HepG2 (cell line): ENCODE data around the gene CDK13. TPM values are rescaled to one million over a fixed set of nuclear protein-coding genes. Genes with fewer than 3 reads are reported as not detected.
A peak's percentile ranks its signal among the peaks of the same experiment; 100 is the strongest.

Experiments used
- ATF5 ChIP-seq: sonication (generic); formaldehyde crosslinking; IDR thresholded peaks from 2 replicates; pipeline ENCODE4 v1.4.0; 2020; ENCODE audit warnings: mild to moderate bottlenecking, low read depth, missing genetic modification reagents
- CERS6 ChIP-seq: sonication (generic); formaldehyde crosslinking; IDR thresholded peaks from 2 replicates; pipeline ENCODE4 v1.5.0; 2020; ENCODE audit warnings: missing genetic modification reagents
- DDIT3 ChIP-seq: sonication (generic); formaldehyde crosslinking; IDR thresholded peaks from 2 replicates; pipeline ENCODE4 v1.4.0; 2020; ENCODE audit warnings: mild to moderate bottlenecking, missing genetic modification reagents
- HDAC6 ChIP-seq: fragments of 200-600 bp; sonication (generic); IDR thresholded peaks from 2 replicates; pipeline ENCODE4 v1.7.0; 2017; ENCODE audit warnings: mild to moderate bottlenecking, antibody characterized with exemption, low read length, low read depth
- IRF2 ChIP-seq: IDR thresholded peaks from 2 replicates; pipeline ENCODE4 v1.6.1; 2018; ENCODE audit warnings: missing genetic modification reagents, missing compliant biosample characterization
- MIER3 ChIP-seq: IDR thresholded peaks from 2 replicates; pipeline ENCODE4 v1.6.1; 2016; ENCODE audit warnings: missing compliant biosample characterization, borderline replicate concordance
- MXD1 ChIP-seq: sonication (generic); formaldehyde crosslinking; IDR thresholded peaks from 2 replicates; pipeline ENCODE4 v1.4.0; 2020; ENCODE audit warnings: mild to moderate bottlenecking, missing genetic modification reagents
- SMAD9 ChIP-seq: sonication (generic); formaldehyde crosslinking; IDR thresholded peaks from 2 replicates; pipeline ENCODE4 v1.5.1; 2020; ENCODE audit warnings: mild to moderate bottlenecking, missing genetic modification reagents
- SOX6 ChIP-seq, 2 experiments: fragments of 450-650 bp in 1 of 2; sonication (generic) in 1 of 2; formaldehyde crosslinking in 1 of 2; IDR thresholded peaks; 2 replicates each; pipeline versions ENCODE4 v1.4.0 to v1.6.1; 2017 to 2020; ENCODE audit warnings: antibody characterized with exemption in 1 of 2, mild to moderate bottlenecking in 1 of 2, missing genetic modification reagents in 1 of 2
- STAT5B ChIP-seq: sonication (generic); formaldehyde crosslinking; IDR thresholded peaks from 2 replicates; pipeline ENCODE4 v1.4.0; 2020; ENCODE audit warnings: missing genetic modification reagents
- TMF1 ChIP-seq: sonication (generic); formaldehyde crosslinking; IDR thresholded peaks from 2 replicates; pipeline ENCODE4 v1.8.1; 2022; ENCODE audit warnings: low read depth, missing genetic modification reagents
- ZMYM3 ChIP-seq: sonication (generic); formaldehyde crosslinking; IDR thresholded peaks from 2 replicates; pipeline ENCODE4 v1.5.1; 2020; ENCODE audit warnings: mild to moderate bottlenecking, missing genetic modification reagents
- ZNF574 ChIP-seq: sonication (generic); formaldehyde crosslinking; IDR thresholded peaks from 2 replicates; pipeline ENCODE4 v1.4.0; 2020; ENCODE audit warnings: missing genetic modification reagents
- polyA plus RNA-seq, 8 experiments: library from polyadenylated mRNA; depleted of rRNA in 3 of 8; stranded (reverse) in 7 of 8; unstranded in 1 of 8; fragments of >200 nt; fragmentation: Illumina TruSeq in 4 of 8; extraction: Trizol in 4 of 8; gene quantifications; 2 replicates each; pipeline versions ENCODE4 v1.2.1 to v1.2.3, GENCODE V29; 2011 to 2016; ENCODE audit warnings: low read depth in 4 of 8, missing spikeins in 1 of 8, mixed read lengths in 1 of 8; ENCODE audit not compliant: insufficient read depth in 1 of 8
- total RNA-seq, 5 experiments: library from RNA; depleted of rRNA; stranded (reverse); fragments of >200 nt; fragmentation: Illumina TruSeq; extraction: Trizol; gene quantifications; 2 replicates each; pipeline ENCODE4 v1.2.3, GENCODE V29; 2016; ENCODE audit warnings: low read depth in 1 of 5
- TF ChIP-seq, protein P1 (sequence below): sonication (generic); formaldehyde crosslinking; IDR thresholded peaks from 2 replicates; pipeline ENCODE4 v1.4.0; 2020; ENCODE audit warnings: missing genetic modification reagents, mild to moderate bottlenecking, borderline replicate concordance
- TF ChIP-seq, protein P2 (sequence below): sonication (generic); formaldehyde crosslinking; IDR thresholded peaks from 2 replicates; pipeline ENCODE4 v1.8.0; 2022; ENCODE audit warnings: mild to moderate bottlenecking, missing genetic modification reagents; ENCODE audit not compliant: insufficient replicate concordance

CDK13 gene
- total and polyA plus RNA-seq, 2 of the 13 experiments (the other 11 are each of a cell fraction or from before 2014, with no cell fraction given) = 21.0 to 40.9 TPM

GRCh38 chr7:39948956-39949928 lies 814 bp upstream of the CDK13 start (continued):
- TF ChIP-seq IRF2 (CRISPR knock-in tag) = peak; percentile 83; the same call in 1 of the 2 replicates
- TF ChIP-seq ATF5 (CRISPR knock-in tag) = no peak
- TF ChIP-seq, protein P1, sequence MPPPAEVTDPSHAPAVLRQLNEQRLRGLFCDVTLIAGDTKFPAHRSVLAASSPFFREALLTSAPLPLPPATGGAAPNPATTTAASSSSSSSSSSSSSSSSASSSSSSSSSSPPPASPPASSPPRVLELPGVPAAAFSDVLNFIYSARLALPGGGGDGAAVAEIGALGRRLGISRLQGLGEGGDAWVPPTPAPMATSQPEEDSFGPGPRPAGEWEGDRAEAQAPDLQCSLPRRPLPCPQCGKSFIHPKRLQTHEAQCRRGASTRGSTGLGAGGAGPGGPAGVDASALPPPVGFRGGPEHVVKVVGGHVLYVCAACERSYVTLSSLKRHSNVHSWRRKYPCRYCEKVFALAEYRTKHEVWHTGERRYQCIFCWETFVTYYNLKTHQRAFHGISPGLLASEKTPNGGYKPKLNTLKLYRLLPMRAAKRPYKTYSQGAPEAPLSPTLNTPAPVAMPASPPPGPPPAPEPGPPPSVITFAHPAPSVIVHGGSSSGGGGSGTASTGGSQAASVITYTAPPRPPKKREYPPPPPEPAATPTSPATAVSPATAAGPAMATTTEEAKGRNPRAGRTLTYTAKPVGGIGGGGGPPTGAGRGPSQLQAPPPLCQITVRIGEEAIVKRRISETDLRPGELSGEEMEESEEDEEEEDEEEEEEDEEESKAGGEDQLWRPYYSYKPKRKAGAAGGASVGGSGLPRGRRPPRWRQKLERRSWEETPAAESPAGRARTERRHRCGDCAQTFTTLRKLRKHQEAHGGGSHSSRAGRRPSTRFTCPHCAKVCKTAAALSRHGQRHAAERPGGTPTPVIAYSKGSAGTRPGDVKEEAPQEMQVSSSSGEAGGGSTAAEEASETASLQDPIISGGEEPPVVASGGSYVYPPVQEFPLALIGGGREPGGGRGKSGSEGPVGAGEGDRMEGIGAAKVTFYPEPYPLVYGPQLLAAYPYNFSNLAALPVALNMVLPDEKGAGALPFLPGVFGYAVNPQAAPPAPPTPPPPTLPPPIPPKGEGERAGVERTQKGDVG = no peak
- TF ChIP-seq SMAD9 (CRISPR knock-in tag) = 0 out of 2 replicates have a peak, but pooled peaks have one; percentile 66
- no peak; the same call in none of the 2 replicates for TF ChIP-seq TMF1
- no peak for TF ChIP-seq CERS6 (CRISPR knock-in tag)
- TF ChIP-seq DDIT3 (CRISPR knock-in tag) = no peak
- TF ChIP-seq MIER3 (CRISPR knock-in tag) = no peak
- TF ChIP-seq, protein P2, sequence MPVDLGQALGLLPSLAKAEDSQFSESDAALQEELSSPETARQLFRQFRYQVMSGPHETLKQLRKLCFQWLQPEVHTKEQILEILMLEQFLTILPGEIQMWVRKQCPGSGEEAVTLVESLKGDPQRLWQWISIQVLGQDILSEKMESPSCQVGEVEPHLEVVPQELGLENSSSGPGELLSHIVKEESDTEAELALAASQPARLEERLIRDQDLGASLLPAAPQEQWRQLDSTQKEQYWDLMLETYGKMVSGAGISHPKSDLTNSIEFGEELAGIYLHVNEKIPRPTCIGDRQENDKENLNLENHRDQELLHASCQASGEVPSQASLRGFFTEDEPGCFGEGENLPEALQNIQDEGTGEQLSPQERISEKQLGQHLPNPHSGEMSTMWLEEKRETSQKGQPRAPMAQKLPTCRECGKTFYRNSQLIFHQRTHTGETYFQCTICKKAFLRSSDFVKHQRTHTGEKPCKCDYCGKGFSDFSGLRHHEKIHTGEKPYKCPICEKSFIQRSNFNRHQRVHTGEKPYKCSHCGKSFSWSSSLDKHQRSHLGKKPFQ (CRISPR knock-in tag) = no peak
- TF ChIP-seq ZNF574 = peak; percentile 84
- no peak for TF ChIP-seq SOX6 (IDR thresholded peaks at IDR 0.05)
- TF ChIP-seq SOX6 (CRISPR knock-in tag; IDR thresholded peaks at IDR 0.05) = peak; percentile 79
- TF ChIP-seq ZMYM3 (CRISPR knock-in tag) = peak; percentile 53; the same call in 1 of the 2 replicates
- TF ChIP-seq MXD1 (CRISPR knock-in tag) = 0 out of 2 replicates have a peak, but pooled peaks have one; percentile 23
- TF ChIP-seq STAT5B = 0 out of 2 replicates have a peak, but pooled peaks have one; percentile 32
- no peak for TF ChIP-seq HDAC6
